ENCODE data around the gene CCDC141.

DNA sequence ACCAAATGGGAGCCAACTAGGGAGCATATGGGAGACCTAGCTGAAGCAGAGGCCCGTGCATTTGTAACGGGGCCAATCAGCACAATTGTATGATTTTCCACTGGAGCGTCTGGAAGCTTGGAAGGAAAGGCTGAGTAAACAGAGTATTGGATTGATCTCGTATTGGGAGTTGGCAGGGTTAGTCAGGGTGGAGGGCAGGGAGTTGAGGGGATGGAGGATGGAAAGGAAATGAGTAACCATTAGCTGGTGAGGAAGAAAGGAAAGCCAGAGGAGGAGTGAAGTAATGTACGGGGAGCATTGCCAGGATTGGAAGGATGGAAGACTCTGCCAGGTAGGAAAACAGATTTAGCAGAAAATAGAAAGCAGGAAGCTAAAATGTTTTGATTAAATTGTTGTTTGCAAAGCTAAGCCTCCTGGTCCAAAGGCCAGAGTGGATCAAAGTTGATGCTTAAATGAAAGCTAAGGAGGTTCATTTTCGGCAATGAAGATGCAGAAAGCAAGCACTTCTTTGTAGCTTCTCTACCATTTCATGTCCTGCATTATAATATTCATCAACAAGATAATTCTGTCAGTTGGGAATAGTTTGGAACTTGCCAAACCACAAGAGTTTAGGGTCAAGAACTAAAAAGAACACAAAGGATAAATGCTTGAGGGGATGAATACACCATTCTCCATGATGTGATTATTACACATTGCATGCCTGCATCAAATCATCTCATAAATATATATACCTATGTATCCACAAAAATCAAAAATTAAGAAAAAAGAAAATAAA is 167.1 kb downstream of the CCDC141 start:
- TF ChIP-seq, protein P1, sequence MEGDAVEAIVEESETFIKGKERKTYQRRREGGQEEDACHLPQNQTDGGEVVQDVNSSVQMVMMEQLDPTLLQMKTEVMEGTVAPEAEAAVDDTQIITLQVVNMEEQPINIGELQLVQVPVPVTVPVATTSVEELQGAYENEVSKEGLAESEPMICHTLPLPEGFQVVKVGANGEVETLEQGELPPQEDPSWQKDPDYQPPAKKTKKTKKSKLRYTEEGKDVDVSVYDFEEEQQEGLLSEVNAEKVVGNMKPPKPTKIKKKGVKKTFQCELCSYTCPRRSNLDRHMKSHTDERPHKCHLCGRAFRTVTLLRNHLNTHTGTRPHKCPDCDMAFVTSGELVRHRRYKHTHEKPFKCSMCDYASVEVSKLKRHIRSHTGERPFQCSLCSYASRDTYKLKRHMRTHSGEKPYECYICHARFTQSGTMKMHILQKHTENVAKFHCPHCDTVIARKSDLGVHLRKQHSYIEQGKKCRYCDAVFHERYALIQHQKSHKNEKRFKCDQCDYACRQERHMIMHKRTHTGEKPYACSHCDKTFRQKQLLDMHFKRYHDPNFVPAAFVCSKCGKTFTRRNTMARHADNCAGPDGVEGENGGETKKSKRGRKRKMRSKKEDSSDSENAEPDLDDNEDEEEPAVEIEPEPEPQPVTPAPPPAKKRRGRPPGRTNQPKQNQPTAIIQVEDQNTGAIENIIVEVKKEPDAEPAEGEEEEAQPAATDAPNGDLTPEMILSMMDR (IDR thresholded peaks at IDR 0.05; ENCODE audit: insufficient read depth, low read length) = no peak
- no peak for TF ChIP-seq POLR2AphosphoS5 (IDR thresholded peaks at IDR 0.05; ENCODE audit: low read depth)
- TF ChIP-seq, protein P2, sequence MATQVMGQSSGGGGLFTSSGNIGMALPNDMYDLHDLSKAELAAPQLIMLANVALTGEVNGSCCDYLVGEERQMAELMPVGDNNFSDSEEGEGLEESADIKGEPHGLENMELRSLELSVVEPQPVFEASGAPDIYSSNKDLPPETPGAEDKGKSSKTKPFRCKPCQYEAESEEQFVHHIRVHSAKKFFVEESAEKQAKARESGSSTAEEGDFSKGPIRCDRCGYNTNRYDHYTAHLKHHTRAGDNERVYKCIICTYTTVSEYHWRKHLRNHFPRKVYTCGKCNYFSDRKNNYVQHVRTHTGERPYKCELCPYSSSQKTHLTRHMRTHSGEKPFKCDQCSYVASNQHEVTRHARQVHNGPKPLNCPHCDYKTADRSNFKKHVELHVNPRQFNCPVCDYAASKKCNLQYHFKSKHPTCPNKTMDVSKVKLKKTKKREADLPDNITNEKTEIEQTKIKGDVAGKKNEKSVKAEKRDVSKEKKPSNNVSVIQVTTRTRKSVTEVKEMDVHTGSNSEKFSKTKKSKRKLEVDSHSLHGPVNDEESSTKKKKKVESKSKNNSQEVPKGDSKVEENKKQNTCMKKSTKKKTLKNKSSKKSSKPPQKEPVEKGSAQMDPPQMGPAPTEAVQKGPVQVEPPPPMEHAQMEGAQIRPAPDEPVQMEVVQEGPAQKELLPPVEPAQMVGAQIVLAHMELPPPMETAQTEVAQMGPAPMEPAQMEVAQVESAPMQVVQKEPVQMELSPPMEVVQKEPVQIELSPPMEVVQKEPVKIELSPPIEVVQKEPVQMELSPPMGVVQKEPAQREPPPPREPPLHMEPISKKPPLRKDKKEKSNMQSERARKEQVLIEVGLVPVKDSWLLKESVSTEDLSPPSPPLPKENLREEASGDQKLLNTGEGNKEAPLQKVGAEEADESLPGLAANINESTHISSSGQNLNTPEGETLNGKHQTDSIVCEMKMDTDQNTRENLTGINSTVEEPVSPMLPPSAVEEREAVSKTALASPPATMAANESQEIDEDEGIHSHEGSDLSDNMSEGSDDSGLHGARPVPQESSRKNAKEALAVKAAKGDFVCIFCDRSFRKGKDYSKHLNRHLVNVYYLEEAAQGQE (IDR thresholded peaks at IDR 0.05; ENCODE audit: insufficient replicate concordance, low read depth) = no peak
